NCI-H1105 treated with DMSO at 0.1 percent for 48 hours (cell line): ENCODE data around the gene CD160.
A peak's percentile ranks its signal among the peaks of the same experiment; 100 is the strongest.
"Not testable (repeated sequence)": the region's sequence is repeated elsewhere in the genome, so short reads cannot be mapped to it uniquely, and the experiment has no call there.

Source experiments
- DNase-seq: peaks from one replicate; lab custom pipeline; 2025; lab: John Stamatoyannopoulos, UW

Gene CD160

DNA sequence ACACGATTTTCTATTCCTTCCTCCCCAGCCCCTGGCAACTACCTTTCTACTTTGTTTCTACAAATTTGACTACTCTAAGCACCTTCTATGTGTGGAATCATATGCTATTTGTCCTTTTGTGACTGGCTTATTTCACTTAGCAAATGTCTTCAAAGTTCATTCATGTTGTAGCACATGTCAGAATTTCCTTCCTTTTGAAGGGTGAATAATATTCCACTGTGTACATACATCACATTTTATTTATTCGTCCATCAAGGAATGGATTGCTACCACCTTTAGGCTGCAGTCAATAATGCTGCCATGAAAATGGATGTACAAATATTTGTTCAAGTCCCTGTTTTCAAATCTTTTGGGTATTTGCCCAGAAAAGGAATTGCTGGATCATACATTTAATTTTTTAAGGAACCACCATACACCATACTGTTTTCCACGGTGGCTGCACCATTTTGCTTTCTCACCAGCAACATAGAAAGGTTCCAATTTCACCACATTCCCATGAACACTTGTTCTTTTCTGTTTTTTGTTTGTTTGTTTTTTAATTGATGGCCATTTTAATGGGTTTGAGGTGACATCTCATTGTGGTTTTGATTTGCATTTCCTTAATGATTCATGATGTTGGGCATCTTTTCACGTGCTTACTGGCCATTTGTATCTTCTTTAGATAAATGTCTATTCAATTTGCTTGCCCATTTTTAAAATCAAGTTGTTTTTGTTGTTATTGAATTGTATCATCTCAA lies 8.8 kb upstream of the CD160 start:
- DNase-seq = no peak

DNA sequence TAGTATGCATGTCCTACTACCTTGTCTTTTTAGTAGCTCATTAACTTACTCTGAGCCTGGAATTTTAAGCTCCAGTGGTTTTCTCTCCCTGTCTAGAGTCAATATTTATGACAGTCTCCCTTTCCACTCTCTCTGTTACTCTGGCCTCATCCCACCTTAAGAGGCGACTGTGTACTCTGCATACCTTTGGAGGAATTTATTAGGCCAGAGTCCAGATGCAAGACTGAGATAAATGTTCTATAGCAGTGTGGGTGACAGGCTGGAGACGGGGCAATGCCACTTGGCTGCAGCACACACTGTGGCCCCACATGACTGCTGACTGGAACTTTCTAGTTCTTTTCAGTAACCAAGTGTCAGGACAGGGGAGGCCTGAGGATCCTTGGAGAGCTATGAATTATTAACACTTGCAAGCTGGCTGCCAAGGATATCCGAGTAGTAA lies 8.1 kb upstream of the CD160 start:
- no peak for DNase-seq

DNA sequence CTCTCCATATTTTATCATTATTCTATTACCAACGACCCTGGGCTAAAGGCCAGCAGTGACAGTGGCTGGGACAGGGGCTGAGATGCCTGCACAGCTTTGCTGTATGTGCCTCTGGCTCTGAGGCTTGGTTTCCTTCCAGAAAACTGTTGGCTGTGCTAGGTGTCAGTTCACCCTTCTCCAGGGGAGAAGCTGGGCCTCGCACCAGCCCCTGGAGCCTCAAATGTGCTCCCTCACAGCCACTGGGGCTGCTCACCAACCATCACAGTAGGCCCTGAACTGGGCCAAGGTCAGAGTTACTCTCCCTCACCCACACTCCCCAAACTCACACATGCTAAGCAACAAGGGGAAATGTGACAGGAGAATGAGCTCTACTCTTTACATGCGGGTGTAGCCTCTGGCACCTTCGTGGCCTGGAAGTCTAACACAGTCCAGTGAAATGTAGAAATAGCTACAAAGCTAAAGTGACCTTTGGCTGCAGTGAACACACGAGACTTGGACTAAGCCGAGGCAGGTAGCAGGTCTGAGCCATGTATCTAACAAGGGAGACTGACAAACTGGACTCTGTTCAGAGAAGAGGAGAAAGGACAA lies 4.7 kb upstream of the CD160 start:
- DNase-seq = no peak

DNA sequence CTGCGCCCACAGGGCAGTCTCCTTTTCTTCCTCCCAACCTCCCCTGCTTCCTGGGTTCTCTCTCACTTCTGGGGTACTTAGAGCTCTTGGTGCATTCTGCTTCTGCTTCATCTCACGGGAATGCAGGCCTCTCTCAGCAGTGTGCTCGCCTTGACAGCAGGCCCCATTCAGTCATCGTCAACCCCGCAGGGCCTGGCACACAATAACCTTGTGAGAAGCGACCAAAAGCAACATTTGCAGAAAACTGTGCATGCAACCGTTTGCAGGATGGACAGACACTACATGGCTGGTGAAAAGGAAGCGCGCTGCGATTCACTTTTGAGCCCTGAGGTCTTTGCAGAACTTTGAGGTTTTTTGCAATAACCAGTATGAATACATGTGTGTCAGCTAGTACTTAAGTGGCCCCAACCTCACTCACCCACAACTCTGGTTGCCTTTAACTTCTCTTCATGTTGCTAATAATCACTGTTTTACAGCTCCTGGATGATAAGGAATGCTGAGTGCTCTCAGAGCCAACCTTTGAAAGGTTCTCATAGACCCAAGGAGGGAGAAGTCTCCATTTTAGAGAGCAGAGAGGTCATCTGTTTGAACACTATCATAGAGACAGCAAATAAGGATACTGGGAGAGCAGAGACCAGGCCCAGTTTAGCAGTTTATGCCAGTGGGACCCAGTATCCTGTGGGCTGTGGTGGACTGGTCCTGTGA lies 2.5 kb upstream of the CD160 start:
- DNase-seq = no peak

DNA sequence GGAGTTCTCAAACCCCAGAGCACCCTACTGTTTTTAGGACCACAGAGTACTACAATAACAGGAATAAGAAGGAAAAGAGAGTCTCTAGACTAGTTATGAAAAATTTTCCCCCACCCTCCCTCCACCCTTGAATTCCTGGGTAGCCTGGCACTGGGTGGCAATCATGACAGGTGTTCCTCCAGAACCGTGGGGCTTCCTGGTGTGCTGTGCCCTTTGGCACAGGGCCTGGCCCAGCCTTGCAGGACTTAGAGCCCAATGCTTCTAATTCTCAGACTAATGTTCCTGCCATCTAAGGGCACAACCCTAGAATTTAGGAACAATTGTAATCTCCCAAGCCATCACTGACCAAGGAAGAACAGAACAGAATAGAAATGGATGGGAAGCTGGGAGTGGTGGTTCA lies 1.5 kb upstream of the CD160 start:
- DNase-seq = no peak

DNA sequence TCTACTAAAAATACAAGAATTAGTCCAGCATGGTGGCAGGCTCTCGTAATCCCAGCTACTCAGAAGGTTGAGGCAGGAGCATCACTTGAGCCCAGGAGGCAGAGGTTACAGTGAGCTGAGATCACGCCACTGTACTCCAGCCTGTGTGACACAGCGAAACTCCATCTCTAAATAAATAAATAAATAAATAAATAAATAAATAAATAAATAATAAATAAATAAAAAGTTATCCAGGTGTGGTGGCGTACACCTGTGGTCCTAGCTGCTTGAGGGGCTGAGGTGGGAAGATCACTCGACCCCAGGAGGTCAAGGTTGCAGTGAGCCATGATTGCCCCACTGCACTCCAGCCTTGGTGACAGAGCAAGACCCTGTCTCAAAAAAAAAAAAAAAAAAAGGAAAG lies 834 bp upstream of the CD160 start:
- not testable (repeated sequence) for DNase-seq

DNA sequence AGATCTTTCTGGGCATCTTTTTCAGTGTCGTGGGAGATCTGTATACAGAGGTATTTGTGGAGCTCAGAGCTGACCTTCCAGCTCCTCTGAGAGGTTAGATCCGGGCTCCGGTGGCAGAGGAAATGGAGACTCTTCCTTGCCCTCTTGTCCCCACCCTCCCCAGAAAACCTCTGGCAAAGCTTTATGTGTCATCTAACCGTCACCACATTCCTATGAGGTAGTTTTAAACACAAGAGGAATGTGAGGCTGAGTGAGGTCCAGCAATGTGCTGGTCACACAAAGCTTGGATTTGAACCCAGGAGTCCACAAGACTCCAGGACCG lies 1.2 kb downstream of the CD160 start:
- DNase-seq = no peak

DNA sequence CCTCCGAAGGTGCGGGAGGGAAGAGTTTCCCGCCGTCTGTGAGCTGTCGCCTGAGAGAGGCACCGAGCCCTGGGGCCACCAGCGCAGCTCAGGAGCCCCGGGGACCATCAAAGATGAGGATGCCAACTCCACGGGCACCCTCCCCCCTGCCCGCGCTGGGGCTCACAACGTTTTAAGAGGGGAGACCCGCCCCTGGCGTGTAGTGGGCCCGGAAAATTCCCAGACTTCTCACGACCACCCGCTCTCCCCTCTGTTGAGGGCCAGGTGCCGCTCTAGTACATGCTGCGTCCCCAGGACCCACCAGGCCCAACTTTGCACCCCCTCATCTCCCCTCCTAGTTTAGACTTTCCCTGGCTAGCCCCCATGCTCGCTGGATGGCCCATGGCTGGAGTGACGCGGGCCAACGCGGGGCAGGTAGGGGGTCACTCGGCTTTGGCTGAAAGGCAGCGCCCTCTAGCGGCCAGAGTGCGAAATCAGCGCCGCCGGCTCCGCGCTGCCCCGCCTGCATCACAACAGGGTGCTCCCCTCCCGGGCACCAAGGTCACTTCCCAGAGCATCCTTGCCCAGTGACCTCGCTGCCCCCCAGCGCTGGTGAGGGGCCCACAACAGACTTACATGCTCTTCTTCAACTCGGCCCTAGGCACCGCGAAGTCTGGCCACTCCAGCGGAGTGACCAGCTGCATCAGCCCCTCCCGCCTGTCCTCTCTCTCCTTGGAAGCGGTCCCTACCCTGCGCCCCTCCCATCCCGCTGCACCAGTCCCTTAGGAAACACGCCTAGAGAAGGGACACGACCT lies 1.8 kb downstream of the CD160 start:
- DNase-seq = peak; percentile 43

DNA sequence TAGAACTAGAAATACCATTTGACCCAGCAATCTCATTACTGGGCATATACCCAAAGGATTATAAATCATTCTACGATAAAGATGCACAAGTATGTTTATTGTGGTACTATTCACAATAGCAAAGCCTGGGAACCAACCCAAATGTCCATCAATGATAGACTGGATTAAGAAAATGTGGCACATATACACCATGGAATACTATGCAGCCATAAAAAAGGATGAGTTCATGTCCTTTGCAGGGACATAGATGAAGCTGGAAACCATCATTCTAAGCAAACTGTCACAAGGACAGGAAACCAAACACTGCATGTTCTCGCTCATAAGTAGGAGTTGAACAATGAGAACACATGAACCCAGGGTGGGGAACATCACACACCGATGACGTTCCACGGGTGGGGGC lies 6.9 kb downstream of the CD160 start:
- not testable (repeated sequence) for DNase-seq

DNA sequence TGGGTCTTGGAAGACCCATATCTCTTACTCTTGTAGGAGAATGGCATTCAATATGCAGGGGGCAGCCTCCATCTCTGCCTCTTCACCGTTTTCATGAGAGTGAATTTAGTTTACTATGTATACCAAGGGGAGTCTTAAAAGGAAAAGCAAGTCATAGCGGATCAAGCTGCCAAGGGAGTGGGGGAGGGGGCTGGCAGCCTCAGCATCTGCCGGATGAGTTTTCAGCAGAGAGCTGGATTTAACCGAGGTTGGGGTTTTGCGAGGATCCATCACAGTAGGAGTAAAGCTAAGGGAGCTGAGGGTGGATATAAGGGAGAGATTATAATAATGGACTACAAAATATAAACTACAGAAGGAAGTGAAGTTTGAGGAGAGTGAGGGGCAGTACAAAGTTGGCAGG lies 9.9 kb downstream of the CD160 start:
- DNase-seq = no peak

DNA sequence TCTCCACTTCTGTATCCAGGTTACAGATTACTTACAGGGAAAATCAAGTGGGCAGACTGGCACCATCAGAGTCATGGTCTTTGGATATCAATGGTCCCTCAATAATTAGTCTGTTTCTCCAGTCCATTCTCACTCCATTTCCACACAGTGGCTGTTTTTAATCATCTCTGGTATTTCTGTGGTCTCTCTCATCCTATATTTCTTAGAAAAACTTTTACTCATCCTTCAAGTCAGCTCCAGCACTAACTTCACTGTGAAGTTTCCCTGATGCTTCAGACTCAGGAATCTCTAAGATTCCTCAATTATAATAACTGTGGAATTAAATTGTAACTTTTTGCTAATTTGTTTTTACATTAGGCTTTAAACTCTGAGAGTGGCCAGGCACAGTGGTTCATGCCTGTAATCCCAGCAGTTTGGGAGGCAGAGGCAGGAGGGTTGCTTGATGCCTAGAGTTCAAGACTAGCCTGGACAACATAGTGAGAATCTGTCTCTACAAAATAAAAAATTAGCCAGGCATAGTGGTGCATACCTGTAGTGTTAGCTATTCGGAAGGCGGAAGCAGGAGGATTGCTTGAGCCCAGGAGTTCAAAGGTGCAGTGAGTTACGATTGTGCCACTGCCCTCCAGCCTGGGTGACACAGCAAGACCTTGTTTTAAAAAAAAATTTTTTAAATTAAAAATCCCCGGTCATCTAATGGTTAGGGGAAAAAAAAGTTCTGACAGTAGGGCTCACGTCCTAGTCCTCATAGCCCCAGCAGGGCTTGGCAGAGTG lies 10.6 kb downstream of the CD160 start:
- DNase-seq = no peak

DNA sequence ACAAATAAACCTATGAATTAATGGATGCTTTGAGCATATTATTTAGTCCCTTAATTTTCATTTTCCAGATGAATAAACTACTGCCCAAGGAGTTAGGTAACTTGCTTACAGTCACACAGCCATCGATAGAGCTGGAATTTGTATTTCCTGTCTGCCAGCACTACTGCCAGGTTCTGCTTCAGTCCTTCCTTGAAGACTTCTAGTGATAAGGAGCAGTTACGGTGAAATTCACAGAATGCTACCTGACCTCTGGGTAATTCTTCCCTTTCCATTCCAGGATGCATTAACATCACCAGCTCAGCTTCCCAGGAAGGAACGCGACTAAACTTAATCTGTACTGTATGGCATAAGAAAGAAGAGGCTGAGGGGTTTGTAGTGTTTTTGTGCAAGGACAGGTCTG lies 11.2 kb downstream of the CD160 start:
- DNase-seq = no peak

DNA sequence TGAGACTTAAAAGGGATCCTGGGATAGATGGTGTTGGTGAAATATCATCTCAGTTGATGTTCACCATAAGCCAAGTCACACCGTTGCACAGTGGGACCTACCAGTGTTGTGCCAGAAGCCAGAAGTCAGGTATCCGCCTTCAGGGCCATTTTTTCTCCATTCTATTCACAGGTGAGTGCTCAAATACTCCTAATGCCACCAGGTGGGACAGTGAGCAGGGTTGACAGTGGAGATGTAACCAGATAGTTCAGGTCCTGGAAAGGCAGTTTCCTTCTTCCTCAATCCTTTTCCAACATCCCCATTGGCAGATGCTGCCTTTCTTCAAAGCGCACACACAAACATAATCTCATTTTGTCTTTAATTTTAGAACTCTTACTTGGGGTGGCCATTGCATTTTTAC lies 11.6 kb downstream of the CD160 start:
- no peak for DNase-seq

DNA sequence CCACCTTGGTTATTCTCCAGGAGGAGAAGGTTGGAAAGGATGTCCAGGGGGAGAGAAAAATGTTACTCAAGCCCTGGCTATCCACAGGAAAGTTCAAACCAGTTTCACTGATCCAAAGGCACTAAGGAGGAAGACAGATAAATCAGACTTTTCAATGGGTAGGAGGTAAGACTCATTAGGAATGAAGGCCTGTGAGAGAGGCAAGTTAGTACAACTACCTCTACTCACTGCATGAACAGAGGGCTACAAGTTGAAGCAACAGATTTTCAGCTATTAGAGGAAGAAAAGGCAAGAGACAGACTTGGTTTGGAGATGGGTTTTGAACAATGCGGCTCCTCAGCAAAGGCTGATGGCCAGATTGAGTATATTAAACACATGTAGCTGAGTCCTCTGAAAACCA lies 16.9 kb downstream of the CD160 start:
- DNase-seq = no peak

DNA sequence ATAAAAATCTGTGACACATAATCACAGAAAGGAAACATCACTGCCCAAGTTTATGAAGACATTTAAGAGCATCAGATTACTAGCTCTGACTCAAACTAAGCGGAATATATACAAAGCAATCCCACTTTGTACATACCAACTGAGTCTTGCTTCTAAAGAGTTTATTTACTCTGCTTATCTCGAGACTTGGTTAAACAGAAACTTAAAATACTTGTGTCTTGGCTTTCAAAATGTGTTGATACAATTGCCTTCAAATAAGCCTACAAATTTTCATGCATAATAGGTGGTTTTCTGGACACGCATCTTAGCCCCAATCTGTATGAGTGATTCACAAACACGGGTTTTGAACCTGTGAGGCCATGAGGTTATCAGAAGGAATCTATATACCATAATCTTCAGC lies 21.0 kb downstream of the CD160 start:
- no peak for DNase-seq

DNA sequence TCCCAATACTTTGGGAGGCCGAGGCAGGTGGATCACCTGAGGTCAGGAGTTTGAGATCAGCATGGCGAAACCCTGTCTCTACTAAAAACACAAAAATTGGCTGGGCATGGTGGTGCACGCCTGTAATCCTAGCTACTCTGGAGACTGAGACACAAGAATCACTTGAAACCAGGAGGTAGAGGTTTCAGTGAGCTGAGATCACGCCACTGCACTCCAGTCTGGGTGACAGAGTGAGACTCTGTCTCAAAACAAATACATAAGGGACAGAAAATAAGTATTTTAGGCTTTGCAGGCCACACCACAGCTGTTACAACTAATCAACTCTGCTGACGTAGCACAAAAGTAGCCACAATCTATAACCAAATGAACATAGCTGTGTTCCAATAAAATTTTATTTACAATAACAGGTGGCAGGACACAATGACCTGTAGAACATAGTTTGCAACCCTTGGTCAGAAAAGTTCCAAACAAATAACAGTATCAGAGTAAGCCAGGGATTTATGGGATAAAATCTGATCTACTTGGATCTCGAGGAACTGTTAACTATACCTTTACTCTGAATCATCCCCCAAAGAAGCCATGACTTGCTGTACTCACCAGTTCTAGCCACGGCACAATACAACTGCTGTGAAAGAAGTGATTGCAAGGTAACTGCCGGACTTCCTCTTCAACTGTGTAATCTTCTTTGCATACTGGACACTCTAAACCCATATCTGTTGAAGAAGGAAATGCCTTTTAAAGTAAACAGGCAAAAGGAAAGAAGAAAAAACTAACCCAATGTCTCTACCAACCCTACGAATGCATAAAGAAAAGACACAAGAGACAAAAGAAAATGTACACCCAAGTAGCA lies 28.3 kb downstream of the CD160 start:
- DNase-seq = no peak

DNA sequence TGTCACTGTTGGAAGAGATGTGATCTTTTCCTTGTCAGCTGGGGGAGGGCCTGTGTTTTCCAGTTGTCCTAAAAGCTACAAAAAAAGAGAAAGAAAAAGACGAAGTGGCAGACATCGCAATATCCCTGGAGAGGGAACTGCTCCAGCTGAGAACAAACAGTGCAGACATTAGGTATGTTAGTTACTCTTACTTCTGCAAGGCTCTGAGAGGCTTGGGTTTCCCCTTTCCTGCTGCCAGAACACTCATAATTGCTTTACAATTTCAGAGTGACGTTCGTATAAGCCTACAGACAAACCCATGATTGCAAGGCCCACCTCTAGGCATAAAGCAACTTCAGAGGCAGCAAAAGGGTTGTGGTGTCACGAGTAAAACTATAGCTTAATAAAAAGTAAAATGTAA lies 31.1 kb downstream of the CD160 start:
- no peak for DNase-seq

DNA sequence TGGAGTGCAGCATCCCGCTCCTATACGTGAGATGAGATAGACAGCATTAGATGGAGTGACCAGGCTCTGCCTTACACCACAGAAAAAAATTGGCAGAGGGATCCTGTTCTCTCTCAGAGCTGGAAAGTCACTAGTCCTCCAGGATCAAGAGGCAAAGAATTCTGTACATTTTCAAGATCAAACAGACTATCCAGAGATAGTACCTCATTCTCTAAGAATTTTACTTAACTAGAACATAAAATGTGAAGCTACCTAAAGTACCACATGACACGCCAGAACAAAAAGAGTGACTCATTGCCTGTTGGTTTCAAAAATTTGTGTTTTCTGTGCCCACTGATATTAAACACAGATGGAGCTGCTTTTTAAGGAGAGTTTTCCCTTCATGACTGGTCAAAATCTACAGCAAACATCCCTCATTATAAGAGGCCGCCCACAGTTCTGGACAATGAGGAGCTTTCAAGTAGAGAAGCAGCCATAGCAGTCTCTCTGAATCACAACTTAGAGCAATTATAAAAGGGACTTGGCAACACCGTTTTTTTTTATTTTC lies 32.3 kb downstream of the CD160 start:
- DNase-seq = no peak

DNA sequence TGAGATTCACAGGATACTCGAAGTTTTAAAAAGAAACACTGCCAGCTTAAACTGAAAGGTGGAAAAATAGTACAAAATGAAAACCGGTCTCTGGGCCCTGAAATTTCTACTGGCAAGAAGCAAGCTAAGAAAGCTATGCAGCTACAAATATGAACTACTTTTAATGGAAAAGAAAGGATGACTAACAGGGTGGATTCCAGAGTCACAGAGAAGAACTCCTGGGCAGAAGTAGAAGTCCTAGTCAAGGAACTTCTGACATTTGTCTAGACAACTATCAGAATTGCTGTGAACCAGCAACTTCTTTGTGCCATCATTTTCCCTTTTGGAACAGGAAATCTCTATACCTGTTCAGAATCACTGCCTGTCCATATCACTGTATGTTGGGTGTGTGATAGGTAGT lies 38.1 kb downstream of the CD160 start:
- DNase-seq = no peak

DNA sequence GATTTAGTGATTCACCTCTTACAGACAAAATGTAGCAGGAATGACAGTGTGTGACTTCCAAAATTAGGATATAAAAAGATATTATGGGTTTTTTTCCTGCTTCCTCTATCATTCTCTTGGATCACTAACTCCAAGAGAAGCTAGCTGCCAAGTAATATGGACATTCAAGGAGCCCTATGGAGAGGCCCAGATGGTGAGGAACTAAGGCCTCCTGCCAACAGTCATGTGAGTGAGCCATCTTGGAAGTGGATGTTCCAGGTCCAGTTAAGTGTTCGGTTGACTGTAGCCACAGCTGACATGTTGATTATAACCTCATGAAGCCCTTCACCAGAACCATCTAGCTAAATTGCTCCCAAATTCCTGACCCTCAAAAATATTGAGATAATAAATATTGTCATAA lies 38.8 kb downstream of the CD160 start:
- no peak for DNase-seq

DNA sequence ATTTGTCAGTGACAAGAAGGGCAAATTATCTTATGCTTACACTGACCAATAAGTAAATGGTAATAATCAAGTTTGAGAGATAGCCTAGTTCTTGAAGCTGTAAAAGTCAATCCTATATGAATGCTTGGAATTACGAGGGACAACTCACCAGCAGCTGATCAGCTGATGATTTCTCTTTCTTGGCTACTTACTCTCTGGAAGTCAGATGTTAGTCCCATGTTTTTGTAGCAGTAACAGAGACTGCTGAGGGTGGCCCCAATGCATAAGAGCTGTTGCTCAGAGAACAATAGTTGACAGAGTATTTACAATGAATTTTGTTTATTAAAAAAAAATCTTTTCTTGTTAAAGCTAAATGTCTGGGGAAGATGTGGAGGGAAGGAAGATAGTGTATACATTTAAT lies 39.3 kb downstream of the CD160 start:
- no peak for DNase-seq
